Measurements from ENCODE around the gene CRIM1. TPM values are rescaled to one million over a fixed set of nuclear protein-coding genes. Genes with fewer than 3 reads are reported as not detected.

Gene CRIM1
- total and polyA plus RNA-seq, 12 donors, result 14.1 to 83.6 (median 54.8) TPM

DNA sequence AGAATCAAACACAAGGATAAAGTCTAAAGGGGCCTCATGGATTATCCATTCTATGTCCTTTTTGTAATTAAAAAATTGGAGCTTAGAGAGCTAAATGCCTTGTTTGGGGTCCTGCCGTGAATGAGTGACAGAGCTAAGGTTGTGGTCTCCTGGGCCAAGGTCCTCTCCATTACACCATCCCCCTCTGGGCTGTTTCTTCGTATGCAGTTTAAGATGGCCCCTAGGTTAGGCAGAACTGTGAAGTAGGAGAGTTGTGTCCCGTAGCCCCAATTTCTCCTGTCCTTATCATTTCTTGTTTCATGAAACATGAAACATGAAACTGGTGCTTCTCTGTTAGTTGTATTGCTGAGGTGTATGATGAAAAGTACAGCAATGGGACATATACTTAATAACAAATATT is 32.9 kb downstream of the CRIM1 start:
- Histone ChIP-seq H3K36me3 (no peaks in the 10 kb centered on the region), H3K9me3 (no peaks in the 10 kb centered on the region), H3K4me3 (no peak overlapping the region), H3K27me3 (no peaks in the 10 kb centered on the region), H3K4me1 (peaks cover 6 to 77% (median 47%) of the 10 kb centered on the region in 9 donors), H3K27ac (peak overlapping the region in 6 of 10 donors; percentile 2 to 66 (median 30))
- DNase-seq, result no peak
- WGBS, 2 donors, result 85% methylated on average over 3 of the region's 3 CpGs
- TF ChIP-seq, protein P1, sequence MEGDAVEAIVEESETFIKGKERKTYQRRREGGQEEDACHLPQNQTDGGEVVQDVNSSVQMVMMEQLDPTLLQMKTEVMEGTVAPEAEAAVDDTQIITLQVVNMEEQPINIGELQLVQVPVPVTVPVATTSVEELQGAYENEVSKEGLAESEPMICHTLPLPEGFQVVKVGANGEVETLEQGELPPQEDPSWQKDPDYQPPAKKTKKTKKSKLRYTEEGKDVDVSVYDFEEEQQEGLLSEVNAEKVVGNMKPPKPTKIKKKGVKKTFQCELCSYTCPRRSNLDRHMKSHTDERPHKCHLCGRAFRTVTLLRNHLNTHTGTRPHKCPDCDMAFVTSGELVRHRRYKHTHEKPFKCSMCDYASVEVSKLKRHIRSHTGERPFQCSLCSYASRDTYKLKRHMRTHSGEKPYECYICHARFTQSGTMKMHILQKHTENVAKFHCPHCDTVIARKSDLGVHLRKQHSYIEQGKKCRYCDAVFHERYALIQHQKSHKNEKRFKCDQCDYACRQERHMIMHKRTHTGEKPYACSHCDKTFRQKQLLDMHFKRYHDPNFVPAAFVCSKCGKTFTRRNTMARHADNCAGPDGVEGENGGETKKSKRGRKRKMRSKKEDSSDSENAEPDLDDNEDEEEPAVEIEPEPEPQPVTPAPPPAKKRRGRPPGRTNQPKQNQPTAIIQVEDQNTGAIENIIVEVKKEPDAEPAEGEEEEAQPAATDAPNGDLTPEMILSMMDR (IDR thresholded peaks at IDR 0.05), result no peak
- ATAC-seq, result peak in 2 of 8 donors; percentile 29 to 32
- intact Hi-C loops (cut with DNase I), result no loop called here

DNA sequence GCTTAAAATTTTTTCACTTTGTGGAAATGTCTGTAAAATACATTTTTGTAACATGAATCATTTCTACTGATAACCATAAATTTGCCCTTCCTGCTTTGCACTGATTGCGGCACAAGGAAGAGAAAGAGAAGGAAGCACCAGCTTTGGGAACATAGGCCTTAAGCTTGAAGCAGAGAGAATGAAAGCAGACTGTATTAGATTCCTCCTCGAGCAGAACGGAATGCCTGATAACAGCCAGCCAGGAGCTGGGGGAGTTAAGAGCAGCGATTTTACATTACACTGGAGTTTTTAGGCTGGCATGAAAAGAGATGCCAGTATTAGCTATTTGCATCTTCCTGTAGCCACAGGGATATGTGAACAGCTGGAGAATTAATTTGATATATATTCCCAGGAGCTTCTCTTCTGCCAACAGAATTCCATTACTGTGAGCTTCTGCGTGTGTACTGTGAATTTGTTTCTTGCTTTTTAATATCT is 33.5 kb downstream of the CRIM1 start:
- TF ChIP-seq, protein P1 (IDR thresholded peaks at IDR 0.05), result no peak
- WGBS, 2 donors, result 17 to 20% methylated on average over 5 of the region's 5 CpGs
- Histone ChIP-seq H3K36me3 (no peaks in the 10 kb centered on the region), H3K9me3 (no peaks in the 10 kb centered on the region), H3K4me3 (peak overlapping the region in 1 of 10 donors; percentile 6), H3K27me3 (no peaks in the 10 kb centered on the region), H3K4me1 (peaks cover 6 to 83% (median 52%) of the 10 kb centered on the region in 9 donors), H3K27ac (peak overlapping the region in 6 of 10 donors; percentile 2 to 66 (median 32))
- no peak for DNase-seq
- intact Hi-C loops (cut with DNase I), result no loop called here
- peak in 6 of 8 donors; percentile 40 to 76 (median 58) for ATAC-seq

DNA sequence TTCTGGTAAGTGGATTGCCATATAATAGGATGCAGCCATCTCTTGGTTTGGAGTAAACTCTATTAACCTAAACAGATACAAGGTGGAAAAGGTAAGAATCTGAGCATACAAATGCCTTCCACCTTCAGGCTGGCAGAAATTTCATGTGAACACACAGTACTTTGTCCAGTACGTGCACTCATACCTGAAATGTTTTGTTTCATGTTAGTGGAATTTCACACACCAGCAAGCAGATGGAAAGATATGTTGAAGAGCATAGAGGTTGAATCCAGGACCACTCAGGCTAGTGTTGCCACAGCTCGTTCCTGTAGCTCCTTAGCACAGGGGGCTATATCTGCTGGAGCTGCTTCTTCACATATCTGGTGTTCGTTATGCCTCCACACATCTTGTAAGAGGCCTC is 34.0 kb downstream of the CRIM1 start:
- intact Hi-C loops (cut with DNase I), result no loop called here
- DNase-seq, result no peak
- no peaks in the 10 kb centered on the region for H3K27me3 ChIP-seq
- H3K4me1 ChIP-seq, result peaks cover 6 to 85% (median 56%) of the 10 kb centered on the region in 9 donors
- H3K4me3 ChIP-seq, result peak overlapping the region in 1 of 10 donors; percentile 6
- H3K9me3 ChIP-seq, result no peaks in the 10 kb centered on the region
- ATAC-seq, result peak in 4 of 8 donors; percentile 5 to 34 (median 16)
- no peaks in the 10 kb centered on the region for H3K36me3 ChIP-seq
- 55 to 68% methylated on average over 3 of the region's 3 CpGs for WGBS, 2 donors
- TF ChIP-seq, protein P1 (IDR thresholded peaks at IDR 0.05), result no peak
- H3K27ac ChIP-seq, result peak overlapping the region in 6 of 10 donors; percentile 2 to 66 (median 32)

DNA sequence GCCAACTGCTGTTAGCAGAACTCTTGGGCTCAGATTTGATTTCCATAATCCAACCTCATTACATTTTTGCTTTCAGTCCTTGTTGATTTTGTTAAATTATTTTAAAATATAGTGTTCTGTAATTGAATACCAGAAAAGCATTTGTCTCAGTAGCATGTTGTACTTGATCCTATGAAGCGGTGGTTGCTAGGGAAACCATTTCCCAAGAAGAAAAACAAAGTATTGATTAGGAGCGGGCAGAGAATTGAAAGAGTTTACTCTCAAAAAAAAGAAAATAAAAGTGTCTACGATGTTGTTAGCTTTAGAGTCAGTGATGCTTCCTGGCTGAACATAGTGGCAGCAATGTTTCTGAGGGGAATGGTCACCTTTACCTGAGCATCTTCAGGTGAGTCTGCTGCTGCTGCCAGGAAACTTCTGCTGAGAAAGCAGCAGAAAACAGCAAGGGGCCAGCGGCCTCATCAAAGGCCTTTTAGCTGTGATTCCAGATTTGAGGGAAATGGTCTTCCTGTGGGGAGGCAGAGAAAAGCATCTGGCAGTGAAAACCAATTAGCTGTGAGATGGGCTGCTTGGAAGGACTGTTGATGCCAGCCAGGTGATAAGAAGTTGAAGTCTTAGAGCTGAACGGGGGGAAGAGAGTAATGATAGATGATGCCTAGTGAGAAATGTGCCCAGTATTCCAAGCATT is 37.1 kb downstream of the CRIM1 start:
- no peak for ATAC-seq
- intact Hi-C loops (cut with DNase I), result no loop called here
- TF ChIP-seq, protein P1 (IDR thresholded peaks at IDR 0.05), result no peak
- Histone ChIP-seq H3K27me3 (no peaks in the 10 kb centered on the region), H3K36me3 (peaks cover 0 to 13% (median 0%) of the 10 kb centered on the region in 9 donors), H3K4me1 (peaks cover 3 to 74% (median 49%) of the 10 kb centered on the region in 9 donors), H3K27ac (no peak overlapping the region), H3K4me3 (no peak overlapping the region), H3K9me3 (no peaks in the 10 kb centered on the region)
- no peak for DNase-seq
- 77% methylated on average over 5 of the region's 5 CpGs for WGBS, 2 donors
